ENCODE measurements around the gene TRAPPC3L. TPM values are rescaled to one million over a fixed set of nuclear protein-coding genes. Genes with fewer than 3 reads are reported as not detected.

The TRAPPC3L gene
- polyA plus RNA-seq, 3 donors: 0.20 to 0.50 (median 0.30) TPM

- DNase-seq (ENCODE audit: extremely low read depth in 1 of 11, low read depth in 9 of 11, low spot score in 4 of 11): no peak
Observed at GRCh38 chr6:116562019-116562403, 16.5 kb upstream of the TRAPPC3L start.

- peak in 9 of 11 donors; percentile 49 to 78 (median 65) for DNase-seq (ENCODE audit: extremely low read depth in 1 of 11, low read depth in 9 of 11, low spot score in 4 of 11)
Observed at GRCh38 chr6:116561377-116562018, 16.0 kb upstream of the TRAPPC3L start.

- no peak for DNase-seq (ENCODE audit: extremely low read depth in 1 of 11, low read depth in 9 of 11, low spot score in 4 of 11)
Observed at GRCh38 chr6:116560130-116560529, 14.6 kb upstream of the TRAPPC3L start.

GRCh38 chr6:116557893-116558292 is 12.4 kb upstream of the TRAPPC3L start:
- DNase-seq (ENCODE audit: extremely low read depth in 1 of 11, low read depth in 9 of 11, low spot score in 4 of 11): peak in 3 of 11 donors; percentile 39 to 46 (median 40)

- no peak for DNase-seq (ENCODE audit: extremely low read depth in 1 of 11, low read depth in 9 of 11, low spot score in 4 of 11)
Observed at GRCh38 chr6:116556814-116557415, 11.4 kb upstream of the TRAPPC3L start.

GRCh38 chr6:116556065-116556464 is 10.6 kb upstream of the TRAPPC3L start:
- no peak for DNase-seq (ENCODE audit: extremely low read depth in 1 of 11, low read depth in 9 of 11, low spot score in 4 of 11)

- no peak for DNase-seq (ENCODE audit: extremely low read depth in 1 of 11, low read depth in 9 of 11, low spot score in 4 of 11)
Observed at GRCh38 chr6:116553451-116553850, 8.0 kb upstream of the TRAPPC3L start, which contains the start of gene CALHM4. CALHM4 (plus strand) TSS chr6:116553751; CDS start chr6:116553794, 43 bp downstream.

GRCh38 chr6:116550796-116551195 is 5.3 kb upstream of the TRAPPC3L start:
- no peak for DNase-seq (ENCODE audit: extremely low read depth in 1 of 11, low read depth in 9 of 11, low spot score in 4 of 11)

- no peak for DNase-seq (ENCODE audit: extremely low read depth in 1 of 11, low read depth in 9 of 11, low spot score in 4 of 11)
Observed at GRCh38 chr6:116547358-116547757, 1.9 kb upstream of the TRAPPC3L start.

GRCh38 chr6:116543149-116543548 is 2.3 kb downstream of the TRAPPC3L start:
- no peak for DNase-seq (ENCODE audit: extremely low read depth in 1 of 11, low read depth in 9 of 11, low spot score in 4 of 11)

- no peak for DNase-seq (ENCODE audit: extremely low read depth in 1 of 11, low read depth in 9 of 11, low spot score in 4 of 11)
Observed at GRCh38 chr6:116542426-116542825, 3.1 kb downstream of the TRAPPC3L start.

GRCh38 chr6:116536216-116536621 is 9.3 kb downstream of the TRAPPC3L start:
- DNase-seq (ENCODE audit: extremely low read depth in 1 of 11, low read depth in 9 of 11, low spot score in 4 of 11): peak in 2 of 11 donors; percentile 38 to 43

- DNase-seq (ENCODE audit: extremely low read depth in 1 of 11, low read depth in 9 of 11, low spot score in 4 of 11): no peak
Observed at GRCh38 chr6:116535109-116535508, 10.4 kb downstream of the TRAPPC3L start.

- no peak for DNase-seq (ENCODE audit: extremely low read depth in 1 of 11, low read depth in 9 of 11, low spot score in 4 of 11)
Observed at GRCh38 chr6:116533233-116533957, 12.1 kb downstream of the TRAPPC3L start.

- peak in 3 of 11 donors; percentile 38 to 53 (median 38) for DNase-seq (ENCODE audit: extremely low read depth in 1 of 11, low read depth in 9 of 11, low spot score in 4 of 11)
Observed at GRCh38 chr6:116531675-116532570, 13.6 kb downstream of the TRAPPC3L start.

GRCh38 chr6:116530436-116530835 is 15.0 kb downstream of the TRAPPC3L start:
- DNase-seq (ENCODE audit: extremely low read depth in 1 of 11, low read depth in 9 of 11, low spot score in 4 of 11): no peak

GRCh38 chr6:116529466-116530290 is 15.8 kb downstream of the TRAPPC3L start:
- no peak for DNase-seq (ENCODE audit: extremely low read depth in 1 of 11, low read depth in 9 of 11, low spot score in 4 of 11)

- DNase-seq (ENCODE audit: extremely low read depth in 1 of 11, low read depth in 9 of 11, low spot score in 4 of 11): no peak
Observed at GRCh38 chr6:116528780-116529179, 16.7 kb downstream of the TRAPPC3L start.
